HFF-Myc (cell line): Measurements from ENCODE around the gene CHRNA7.

Source experiments
- DNase-seq: peaks from one replicate; pipeline ENCODE4 v3.0.0-alpha.2; 2011; ENCODE audit warnings: low read depth; ENCODE audit errors: extremely low read depth
- H3K4me3 ChIP-seq: replicated peaks from 2 replicates; pipeline ENCODE4 v1.5.1; 2011; ENCODE audit warnings: low read depth, mild to moderate bottlenecking, control low read depth, low read length
- CTCF ChIP-seq: IDR thresholded peaks from 2 replicates; pipeline ENCODE4 v1.5.1; 2012; ENCODE audit warnings: mild to moderate bottlenecking, low read depth, low read length, control low read depth; ENCODE audit errors: missing control alignments

Gene CHRNA7

GRCh38 chr15:32105258-32106241 is 75.2 kb downstream of the CHRNA7 start:
- no peak for DNase-seq
- H3K4me3 ChIP-seq, result no peak overlapping the region
- no peak for TF ChIP-seq CTCF

- no peak overlapping the region for H3K4me3 ChIP-seq
- TF ChIP-seq CTCF, result no peak
- no peak for DNase-seq
Measured at GRCh38 chr15:32106401-32107381, 76.4 kb downstream of the CHRNA7 start.

GRCh38 chr15:32107477-32108080 is 77.3 kb downstream of the CHRNA7 start:
- H3K4me3 ChIP-seq, result no peak overlapping the region
- no peak for DNase-seq
- no peak for TF ChIP-seq CTCF

GRCh38 chr15:32108661-32109060 is 78.3 kb downstream of the CHRNA7 start:
- no peak for DNase-seq
- H3K4me3 ChIP-seq, result no peak overlapping the region
- no peak for TF ChIP-seq CTCF

GRCh38 chr15:32112101-32112500 is 81.8 kb downstream of the CHRNA7 start:
- TF ChIP-seq CTCF, result no peak
- no peak overlapping the region for H3K4me3 ChIP-seq
- DNase-seq, result no peak

- TF ChIP-seq CTCF, result no peak
Measured at GRCh38 chr15:32113224-32113623, 82.9 kb downstream of the CHRNA7 start.

More at GRCh38 chr15:32113224-32113623, 82.9 kb downstream of the CHRNA7 start:
- no peak overlapping the region for H3K4me3 ChIP-seq
- no peak for DNase-seq
